D721Med (cell line): ENCODE measurements around the gene KCNK4.

Source experiments
- DNase-seq: peaks from one replicate; pipeline ENCODE4 v3.0.0; 2011; ENCODE audit warnings: low spot score; ENCODE audit not compliant: insufficient read length
- FAIRE-seq: peaks from 2 replicates; lab custom pipeline; 2011; peaks lifted over from hg19 to GRCh38; lab: Jason Lieb, UNC
- CTCF ChIP-seq: IDR thresholded peaks from 2 replicates; pipeline ENCODE4 v1.5.1; 2012; ENCODE audit warnings: mild to moderate bottlenecking, control low read depth; ENCODE audit not compliant: insufficient read depth; ENCODE audit errors: missing control alignments

The KCNK4 gene

GRCh38 chr11:64303109-64304031 lies 12.3 kb downstream of the KCNK4 start:
- FAIRE-seq (no peak), DNase-seq (no peak)
- no peak for TF ChIP-seq CTCF

DNA sequence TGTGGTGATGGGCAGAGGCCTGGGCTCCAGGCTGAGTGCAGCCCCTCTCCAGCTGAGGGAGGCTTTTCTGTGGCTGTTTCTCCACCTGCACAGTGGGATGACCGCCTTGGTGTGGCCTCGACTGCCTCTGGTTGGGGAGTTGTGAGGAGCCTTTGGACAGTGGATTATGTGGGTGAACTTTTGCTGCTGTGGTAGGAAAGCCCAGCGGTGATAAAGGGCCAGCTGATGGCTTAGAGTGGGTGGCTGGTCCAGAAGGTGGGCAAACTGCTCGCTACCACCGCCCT lies 12.9 kb downstream of the KCNK4 start:
- no peak for TF ChIP-seq CTCF
- FAIRE-seq, result no peak
- no peak for DNase-seq

- DNase-seq (peak; percentile 87), FAIRE-seq (no peak)
- TF ChIP-seq CTCF, result peak; percentile 88
Observed at GRCh38 chr11:64304316-64305072, 13.4 kb downstream of the KCNK4 start.

DNA sequence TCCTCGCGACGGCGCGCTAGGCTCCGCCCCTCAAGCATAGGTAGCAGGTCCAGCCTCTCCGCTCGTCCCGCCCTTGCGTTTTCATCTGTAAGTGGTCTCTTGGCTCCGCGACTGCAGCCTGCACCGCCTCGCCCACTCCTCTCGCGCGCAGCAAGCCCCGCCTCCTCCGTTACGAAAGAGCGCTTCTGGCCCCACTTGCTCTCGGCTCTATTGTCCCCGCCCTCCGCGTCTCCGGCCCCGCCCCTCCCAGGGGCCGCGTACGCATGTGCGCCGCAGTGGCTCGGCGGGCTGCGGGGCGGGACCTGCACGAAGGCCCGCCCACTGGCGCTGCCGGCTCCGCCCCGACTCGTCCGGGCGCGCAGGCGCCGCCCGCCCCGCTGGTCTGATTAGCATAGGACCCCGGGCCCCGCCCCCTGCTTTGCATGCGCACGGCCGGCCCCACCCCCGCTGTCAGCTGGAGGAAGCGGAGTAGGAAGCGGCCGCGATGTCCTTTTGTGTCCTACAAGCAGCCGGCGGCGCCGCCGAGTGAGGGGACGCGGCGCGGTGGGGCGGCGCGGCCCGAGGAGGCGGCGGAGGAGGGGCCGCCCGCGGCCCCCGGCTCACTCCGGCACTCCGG lies 14.1 kb downstream of the KCNK4 start, which contains the start of gene ESRRA:
ESRRA (plus strand) TSS at position 450 of the 616 bp plus-strand sequence. CDS start 1,656 bp downstream, outside the sequence.
- TF ChIP-seq CTCF, result no peak
- DNase-seq (peak; percentile 90), FAIRE-seq (no peak)

DNA sequence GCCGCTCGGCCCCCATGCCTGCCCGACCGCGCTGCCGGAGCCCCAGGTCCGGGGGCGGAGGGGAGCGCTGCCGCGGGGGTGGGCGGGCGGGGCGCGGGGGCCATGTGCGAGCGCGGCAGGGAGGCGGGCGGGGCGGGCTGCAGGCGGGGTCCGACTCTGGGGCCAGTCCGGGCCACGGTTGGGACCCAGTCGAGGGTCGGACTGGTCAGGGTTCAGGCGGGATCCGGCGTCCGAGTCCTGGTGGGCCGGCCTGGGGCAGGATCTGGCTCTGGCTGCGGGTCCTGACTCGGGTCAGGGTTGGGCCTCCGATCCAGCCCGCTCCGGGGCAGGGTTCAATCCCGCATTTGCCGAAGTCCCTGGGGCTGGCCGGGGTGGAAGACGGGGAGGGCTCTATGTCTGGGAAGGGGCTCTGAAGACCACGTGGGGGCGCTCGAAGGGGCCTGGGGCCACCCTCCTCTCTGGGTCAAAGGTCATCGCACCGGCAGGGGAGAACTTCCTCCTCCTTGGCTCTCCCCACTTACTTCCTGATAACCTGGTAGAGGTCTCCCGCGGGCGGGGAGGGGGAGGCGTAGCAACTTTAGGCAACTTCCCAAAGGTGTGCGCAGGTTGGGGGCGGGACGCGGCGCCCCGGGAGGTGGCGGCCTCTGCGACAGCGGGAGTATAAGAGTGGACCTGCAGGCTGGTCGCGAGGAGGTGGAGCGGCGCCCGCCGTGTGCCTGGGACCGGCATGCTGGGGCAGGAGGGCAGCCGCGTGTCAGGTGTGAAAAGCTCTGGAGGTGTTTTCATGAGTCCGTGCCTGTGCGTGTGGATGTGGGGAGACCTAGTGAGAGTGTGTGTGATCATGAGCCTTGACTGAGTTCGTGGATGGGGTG lies 14.8 kb downstream of the KCNK4 start:
- no peak for DNase-seq
- TF ChIP-seq CTCF, result peak; percentile 34
- FAIRE-seq, result no peak

DNA sequence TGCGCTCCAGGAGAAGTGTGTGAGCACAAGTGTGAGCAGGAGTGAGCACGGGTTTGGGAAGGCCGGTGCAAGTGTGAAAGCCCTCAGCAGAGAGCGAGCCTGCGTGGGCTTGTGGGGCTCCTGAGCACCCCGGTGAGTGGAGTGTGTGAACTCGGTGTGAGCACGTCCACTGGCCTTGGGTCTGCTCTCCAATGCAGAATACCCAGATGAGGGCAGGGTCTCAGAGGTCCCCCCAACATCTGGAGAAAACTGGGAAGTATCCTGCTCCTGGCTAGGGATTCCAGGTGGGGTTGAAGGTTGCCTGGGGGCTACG lies 15.4 kb downstream of the KCNK4 start:
- DNase-seq (no peak), FAIRE-seq (no peak)
- TF ChIP-seq CTCF, result no peak
